HG03521 (cell line): Measurements from ENCODE around the gene PDCD2.
"Not testable (repeated sequence)": the region's sequence is repeated elsewhere in the genome, so short reads cannot be mapped to it uniquely, and the experiment has no call there.

Experiments
- ATAC-seq: cut with Tn5 transposase; IDR thresholded peaks from one replicate; pipeline ENCODE4 v1.9.1; 2021; ENCODE audit warnings: mild to moderate bottlenecking, moderate library complexity; ENCODE audit not compliant: unreplicated experiment

PDCD2 gene

GRCh38 chr6:170552765-170553533 lies 31.5 kb downstream of the PDCD2 start, which contains the start of gene PSMB1:
Gene PSMB1 (minus strand): TSS chr6:170553307. CDS start chr6:170553242, 65 bp downstream.
- peak; percentile 45 for ATAC-seq

- no peak for ATAC-seq
These were observed 39.0 kb downstream of the PDCD2 start for GRCh38 chr6:170545405-170545804.

GRCh38 chr6:170542031-170542719 lies 42.3 kb downstream of the PDCD2 start:
- ATAC-seq, result no peak

- no peak for ATAC-seq
These were observed 47.1 kb downstream of the PDCD2 start for GRCh38 chr6:170537329-170537728.

- ATAC-seq, result no peak
These were observed 47.8 kb downstream of the PDCD2 start for GRCh38 chr6:170536671-170537070.

- no peak for ATAC-seq
These were observed 49.4 kb downstream of the PDCD2 start for GRCh38 chr6:170535004-170535403.

DNA sequence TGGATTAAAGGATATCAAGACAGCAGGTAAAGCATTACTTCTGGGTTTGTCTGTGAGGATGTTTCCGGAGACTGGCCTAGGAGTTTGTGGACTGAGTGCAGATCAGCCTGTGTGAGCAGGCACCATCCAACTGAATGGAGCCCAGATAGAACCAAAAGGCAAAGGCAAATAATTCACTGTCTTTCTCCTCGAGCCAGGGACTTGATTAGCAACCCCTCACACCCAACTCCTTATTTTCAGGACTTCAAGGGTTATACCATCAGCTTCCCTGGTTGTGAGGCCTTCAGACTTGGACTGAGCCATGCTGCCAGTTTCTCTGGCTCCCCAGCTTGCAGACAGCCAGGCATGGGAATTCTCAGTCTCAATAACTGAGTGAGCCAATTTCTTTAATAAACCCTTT lies 50.6 kb downstream of the PDCD2 start:
- ATAC-seq, result no peak

GRCh38 chr6:170532867-170533488 lies 51.5 kb downstream of the PDCD2 start:
- ATAC-seq, result no peak

DNA sequence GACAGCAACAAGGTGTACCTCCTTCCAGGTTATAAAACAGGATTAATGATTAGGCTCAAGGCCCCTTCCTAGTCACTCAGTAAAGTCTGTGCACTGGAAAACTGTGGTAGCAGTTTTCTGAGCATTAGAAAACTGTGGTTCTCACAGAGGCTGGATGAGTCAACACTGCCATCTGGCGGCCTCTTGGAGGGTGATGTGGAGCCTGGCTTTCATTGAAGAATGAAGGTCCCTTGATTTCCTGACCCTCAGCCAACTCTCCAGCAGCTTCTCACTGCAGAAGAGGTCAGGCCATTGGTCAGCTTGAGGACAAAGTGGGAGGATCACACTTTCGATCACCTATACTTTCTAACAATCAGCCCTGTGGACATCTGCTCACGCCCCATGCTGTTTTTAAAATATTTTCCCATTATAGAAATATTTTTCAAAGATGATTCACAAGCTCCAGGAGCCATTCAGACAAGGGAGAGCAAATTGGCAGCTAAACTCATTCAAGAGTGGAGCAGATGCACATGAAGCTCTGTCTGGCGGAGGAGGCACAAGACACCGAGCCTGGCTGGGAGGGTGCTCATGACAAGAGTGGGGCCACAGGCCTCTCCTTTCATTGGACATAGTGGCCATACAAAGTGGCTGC lies 54.5 kb downstream of the PDCD2 start:
- ATAC-seq, result peak; percentile 61

DNA sequence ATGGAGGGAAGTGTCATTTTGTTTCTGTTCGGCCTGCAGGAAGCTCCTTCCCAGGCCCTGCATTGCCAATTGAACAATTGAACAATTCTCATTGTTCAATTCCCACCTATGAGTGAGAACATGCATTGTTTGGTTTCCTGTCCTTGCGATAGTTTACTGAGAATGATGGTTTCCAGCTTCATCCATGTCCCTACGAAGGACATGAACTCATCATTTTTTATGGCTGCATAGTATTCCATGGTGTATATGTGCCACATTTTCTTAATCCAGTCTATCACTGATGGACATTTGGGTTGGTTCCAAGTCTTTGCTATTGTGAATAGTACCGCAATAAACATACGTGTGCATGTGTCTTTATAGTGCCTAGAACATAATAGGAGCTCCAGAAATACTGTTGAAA lies 56.4 kb downstream of the PDCD2 start:
- ATAC-seq, result not testable (repeated sequence)

- ATAC-seq, result no peak
These were observed 58.6 kb downstream of the PDCD2 start for GRCh38 chr6:170525795-170526194.
